Prostate gland (tissue), 2 donors: Measurements from ENCODE around the gene LGR6.

Source experiments
- POLR2A ChIP-seq: fragments of 450-650 bp; IDR thresholded peaks from one replicate; pipeline ENCODE4 v1.6.1; 2016; ENCODE audit warnings: antibody characterized with exemption, mild to moderate bottlenecking
- POLR2AphosphoS5 ChIP-seq: sonication (generic); formaldehyde crosslinking; IDR thresholded peaks from one replicate; pipeline ENCODE4 v1.6.1; 2017; ENCODE audit warnings: antibody characterized with exemption
- TF ChIP-seq, protein P1 (sequence below), 4 experiments: fragments of 200-600 bp in 2 of 4; fragments of 450-650 bp in 2 of 4; sonication (generic) in 2 of 4; IDR thresholded peaks; 1 replicate in 3 of 4; 2 replicates in 1 of 4; pipeline ENCODE4 v1.5.1; 2016 to 2019; ENCODE audit warnings: antibody characterized with exemption in 4 of 4, mild to moderate bottlenecking in 2 of 4, moderate library complexity in 2 of 4

DNA sequence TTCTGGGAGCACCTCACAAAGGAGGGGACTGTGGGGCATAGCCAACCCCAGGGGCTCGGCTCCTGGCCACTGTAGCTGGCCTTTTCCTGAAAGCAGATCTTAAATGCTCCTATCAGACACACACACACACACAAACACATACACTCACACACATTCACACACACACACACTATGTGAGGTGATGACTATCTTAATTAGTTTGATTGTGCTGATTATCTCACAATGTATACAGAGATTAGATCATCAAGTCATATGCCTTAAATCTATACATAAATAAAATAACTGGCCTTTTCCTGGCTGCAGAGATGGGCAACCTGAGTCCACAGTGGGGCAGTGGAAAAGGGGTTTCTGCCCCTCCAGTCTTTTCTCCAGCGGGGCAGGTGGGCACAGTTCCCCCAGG is 27.1 kb downstream of the LGR6 start:
- TF ChIP-seq, protein P1, sequence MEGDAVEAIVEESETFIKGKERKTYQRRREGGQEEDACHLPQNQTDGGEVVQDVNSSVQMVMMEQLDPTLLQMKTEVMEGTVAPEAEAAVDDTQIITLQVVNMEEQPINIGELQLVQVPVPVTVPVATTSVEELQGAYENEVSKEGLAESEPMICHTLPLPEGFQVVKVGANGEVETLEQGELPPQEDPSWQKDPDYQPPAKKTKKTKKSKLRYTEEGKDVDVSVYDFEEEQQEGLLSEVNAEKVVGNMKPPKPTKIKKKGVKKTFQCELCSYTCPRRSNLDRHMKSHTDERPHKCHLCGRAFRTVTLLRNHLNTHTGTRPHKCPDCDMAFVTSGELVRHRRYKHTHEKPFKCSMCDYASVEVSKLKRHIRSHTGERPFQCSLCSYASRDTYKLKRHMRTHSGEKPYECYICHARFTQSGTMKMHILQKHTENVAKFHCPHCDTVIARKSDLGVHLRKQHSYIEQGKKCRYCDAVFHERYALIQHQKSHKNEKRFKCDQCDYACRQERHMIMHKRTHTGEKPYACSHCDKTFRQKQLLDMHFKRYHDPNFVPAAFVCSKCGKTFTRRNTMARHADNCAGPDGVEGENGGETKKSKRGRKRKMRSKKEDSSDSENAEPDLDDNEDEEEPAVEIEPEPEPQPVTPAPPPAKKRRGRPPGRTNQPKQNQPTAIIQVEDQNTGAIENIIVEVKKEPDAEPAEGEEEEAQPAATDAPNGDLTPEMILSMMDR (IDR thresholded peaks at IDR 0.05), result no peak
- TF ChIP-seq POLR2A (no peak), POLR2AphosphoS5 (no peak)
